Endothelial cell of umbilical vein (primary cell): ENCODE results near the gene TRAPPC12.

ENCODE experiments used
- EZH2 ChIP-seq: IDR thresholded peaks from 2 replicates; pipeline ENCODE4 v1.6.1; 2012; ENCODE audit warnings: borderline replicate concordance, low read depth, mild to moderate bottlenecking, moderate library complexity, low read length, inconsistent platforms; ENCODE audit not compliant: severe bottlenecking
- POLR2A ChIP-seq: IDR thresholded peaks from 2 replicates; pipeline ENCODE4 v1.6.1; 2012; ENCODE audit warnings: low read depth, mild to moderate bottlenecking, control low read depth, low read length
- POLR2AphosphoS5 ChIP-seq: IDR thresholded peaks from 2 replicates; pipeline ENCODE4 v1.6.1; 2012; ENCODE audit warnings: low read depth, mild to moderate bottlenecking, control low read depth, low read length, moderate library complexity; ENCODE audit not compliant: insufficient read depth
- TF ChIP-seq, protein P1 (sequence below), 2 donors: IDR thresholded peaks; 1 replicate in 1 of 2; 2 replicates in 1 of 2; pipeline ENCODE4 v1.5.1; 2011; ENCODE audit warnings: low read length in 2 of 2, mild to moderate bottlenecking in 2 of 2, moderate library complexity in 2 of 2, control low read depth in 1 of 2, inconsistent platforms in 1 of 2, low read depth in 1 of 2; ENCODE audit not compliant: insufficient read depth in 1 of 2; ENCODE audit errors: extremely low read depth in 1 of 2

GRCh38 chr2:3527886-3528785 lies 148.6 kb downstream of the TRAPPC12 start:
- no peak for TF ChIP-seq POLR2A
- TF ChIP-seq, protein P1, sequence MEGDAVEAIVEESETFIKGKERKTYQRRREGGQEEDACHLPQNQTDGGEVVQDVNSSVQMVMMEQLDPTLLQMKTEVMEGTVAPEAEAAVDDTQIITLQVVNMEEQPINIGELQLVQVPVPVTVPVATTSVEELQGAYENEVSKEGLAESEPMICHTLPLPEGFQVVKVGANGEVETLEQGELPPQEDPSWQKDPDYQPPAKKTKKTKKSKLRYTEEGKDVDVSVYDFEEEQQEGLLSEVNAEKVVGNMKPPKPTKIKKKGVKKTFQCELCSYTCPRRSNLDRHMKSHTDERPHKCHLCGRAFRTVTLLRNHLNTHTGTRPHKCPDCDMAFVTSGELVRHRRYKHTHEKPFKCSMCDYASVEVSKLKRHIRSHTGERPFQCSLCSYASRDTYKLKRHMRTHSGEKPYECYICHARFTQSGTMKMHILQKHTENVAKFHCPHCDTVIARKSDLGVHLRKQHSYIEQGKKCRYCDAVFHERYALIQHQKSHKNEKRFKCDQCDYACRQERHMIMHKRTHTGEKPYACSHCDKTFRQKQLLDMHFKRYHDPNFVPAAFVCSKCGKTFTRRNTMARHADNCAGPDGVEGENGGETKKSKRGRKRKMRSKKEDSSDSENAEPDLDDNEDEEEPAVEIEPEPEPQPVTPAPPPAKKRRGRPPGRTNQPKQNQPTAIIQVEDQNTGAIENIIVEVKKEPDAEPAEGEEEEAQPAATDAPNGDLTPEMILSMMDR (IDR thresholded peaks at IDR 0.05; ENCODE audit: extremely low read depth in 1 of 2, insufficient read depth in 1 of 2, low read depth in 1 of 2, low read length in 2 of 2) = no peak
- no peak for TF ChIP-seq EZH2
- no peak for TF ChIP-seq POLR2AphosphoS5
